Choroid plexus epithelial cell (primary cell): ENCODE data around the gene N4BP2.
"Not testable (repeated sequence)": the region's sequence is repeated elsewhere in the genome, so short reads cannot be mapped to it uniquely, and the experiment has no call there.

Experiments used
- DNase-seq: peaks from one replicate; pipeline ENCODE4 v3.0.0-alpha.2; 2010; ENCODE audit warnings: low read depth
- H3K4me3 ChIP-seq: 2 replicates; pipeline ENCODE4 v1.5.1; 2011; ENCODE audit warnings: low read depth, mild to moderate bottlenecking, control low read depth, low read length, moderate library complexity
- TF ChIP-seq, protein P1 (sequence below): conservative IDR thresholded peaks from 2 replicates; pipeline ENCODE4 v1.5.1; 2011; ENCODE audit warnings: low read depth, mild to moderate bottlenecking, control low read depth, inconsistent platforms, low read length, moderate library complexity

N4BP2 gene

DNA sequence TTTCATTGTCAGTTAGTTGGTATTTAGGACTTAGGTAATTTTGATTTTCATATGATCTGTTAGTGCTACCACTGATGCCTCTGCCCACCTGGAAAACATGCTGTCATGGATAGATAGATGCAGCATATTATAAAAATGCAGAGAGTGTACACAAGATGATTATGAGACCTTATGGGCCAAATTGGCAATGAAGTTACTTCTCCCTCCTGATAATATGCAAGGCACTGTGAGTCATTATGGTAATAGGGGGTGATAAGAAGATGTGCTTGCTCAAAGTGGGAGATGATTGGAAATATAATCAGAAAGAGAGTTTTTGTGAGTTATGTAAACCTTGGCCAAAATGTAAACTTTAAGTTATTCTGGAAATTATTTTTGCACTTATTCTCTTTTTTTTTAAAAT lies 83.5 kb downstream of the N4BP2 start:
- TF ChIP-seq, protein P1, sequence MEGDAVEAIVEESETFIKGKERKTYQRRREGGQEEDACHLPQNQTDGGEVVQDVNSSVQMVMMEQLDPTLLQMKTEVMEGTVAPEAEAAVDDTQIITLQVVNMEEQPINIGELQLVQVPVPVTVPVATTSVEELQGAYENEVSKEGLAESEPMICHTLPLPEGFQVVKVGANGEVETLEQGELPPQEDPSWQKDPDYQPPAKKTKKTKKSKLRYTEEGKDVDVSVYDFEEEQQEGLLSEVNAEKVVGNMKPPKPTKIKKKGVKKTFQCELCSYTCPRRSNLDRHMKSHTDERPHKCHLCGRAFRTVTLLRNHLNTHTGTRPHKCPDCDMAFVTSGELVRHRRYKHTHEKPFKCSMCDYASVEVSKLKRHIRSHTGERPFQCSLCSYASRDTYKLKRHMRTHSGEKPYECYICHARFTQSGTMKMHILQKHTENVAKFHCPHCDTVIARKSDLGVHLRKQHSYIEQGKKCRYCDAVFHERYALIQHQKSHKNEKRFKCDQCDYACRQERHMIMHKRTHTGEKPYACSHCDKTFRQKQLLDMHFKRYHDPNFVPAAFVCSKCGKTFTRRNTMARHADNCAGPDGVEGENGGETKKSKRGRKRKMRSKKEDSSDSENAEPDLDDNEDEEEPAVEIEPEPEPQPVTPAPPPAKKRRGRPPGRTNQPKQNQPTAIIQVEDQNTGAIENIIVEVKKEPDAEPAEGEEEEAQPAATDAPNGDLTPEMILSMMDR = no peak
- DNase-seq = no peak
- no peak overlapping the region for H3K4me3 ChIP-seq

DNA sequence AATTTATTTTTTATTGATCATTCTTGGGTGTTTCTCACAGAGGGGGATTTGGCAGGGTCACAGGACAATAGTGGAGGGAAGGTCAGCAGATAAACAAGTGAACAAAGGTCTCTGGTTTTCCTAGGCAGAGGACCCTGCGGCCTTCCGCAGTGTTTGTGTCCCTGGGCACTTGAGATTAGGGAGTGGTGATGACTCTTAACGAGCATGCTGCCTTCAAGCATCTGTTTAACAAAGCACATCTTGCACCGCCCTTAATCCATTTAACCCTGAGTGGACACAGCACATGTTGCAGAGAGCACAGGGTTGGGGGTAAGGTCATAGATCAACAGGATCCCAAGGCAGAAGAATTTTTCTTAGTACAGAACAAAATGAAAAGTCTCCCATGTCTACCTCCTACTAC lies 83.9 kb downstream of the N4BP2 start:
- not testable (repeated sequence) for H3K4me3 ChIP-seq, DNase-seq

DNA sequence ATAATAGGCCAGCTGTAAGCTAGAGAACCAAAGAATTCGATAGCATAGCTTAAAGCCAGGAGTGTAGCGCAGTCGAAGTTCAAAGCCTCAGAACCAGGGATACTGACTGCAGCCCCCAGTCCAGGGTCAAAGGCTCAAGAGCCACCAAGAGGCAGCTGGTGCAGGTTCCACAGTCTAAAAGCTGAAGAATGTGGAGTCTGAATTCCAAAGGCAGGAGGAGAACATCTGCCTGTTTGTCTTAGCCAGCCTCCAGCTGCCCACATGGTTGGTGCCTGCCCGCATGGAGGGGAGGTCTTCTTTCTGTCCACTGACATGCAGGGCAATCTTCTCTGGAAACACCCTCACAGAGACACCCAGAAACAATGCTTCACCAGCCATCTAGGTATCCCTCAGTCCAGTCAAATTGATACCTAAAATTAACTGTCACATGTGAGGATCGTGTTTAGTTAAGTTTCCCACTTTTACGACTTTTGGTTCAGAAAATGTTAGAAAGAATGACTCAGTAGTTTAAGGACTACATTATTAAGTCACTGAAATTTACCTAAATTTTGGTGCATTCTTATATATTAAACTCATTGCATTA lies 87.4 kb downstream of the N4BP2 start:
- TF ChIP-seq, protein P1 = no peak
- no peak overlapping the region for H3K4me3 ChIP-seq
- no peak for DNase-seq

DNA sequence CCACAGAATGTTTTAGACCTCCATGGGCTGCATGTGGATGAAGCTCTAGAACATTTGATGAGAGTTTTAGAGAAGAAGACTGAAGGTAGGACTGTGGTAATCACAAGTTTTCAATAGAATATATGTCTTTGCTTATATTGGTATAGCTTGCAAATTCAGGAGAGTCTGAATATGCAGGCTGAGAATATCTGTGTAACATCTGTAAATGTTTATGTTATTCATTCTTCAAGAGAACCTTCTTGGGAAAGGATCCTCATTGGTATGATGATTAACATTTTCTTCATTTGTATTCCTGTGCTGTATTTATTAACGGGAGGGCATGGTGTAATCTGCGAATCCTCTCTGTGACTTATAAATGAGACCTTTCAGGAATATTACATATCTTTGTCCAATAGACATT lies 88.1 kb downstream of the N4BP2 start:
- DNase-seq = no peak
- TF ChIP-seq, protein P1 = no peak
- H3K4me3 ChIP-seq = no peak overlapping the region

DNA sequence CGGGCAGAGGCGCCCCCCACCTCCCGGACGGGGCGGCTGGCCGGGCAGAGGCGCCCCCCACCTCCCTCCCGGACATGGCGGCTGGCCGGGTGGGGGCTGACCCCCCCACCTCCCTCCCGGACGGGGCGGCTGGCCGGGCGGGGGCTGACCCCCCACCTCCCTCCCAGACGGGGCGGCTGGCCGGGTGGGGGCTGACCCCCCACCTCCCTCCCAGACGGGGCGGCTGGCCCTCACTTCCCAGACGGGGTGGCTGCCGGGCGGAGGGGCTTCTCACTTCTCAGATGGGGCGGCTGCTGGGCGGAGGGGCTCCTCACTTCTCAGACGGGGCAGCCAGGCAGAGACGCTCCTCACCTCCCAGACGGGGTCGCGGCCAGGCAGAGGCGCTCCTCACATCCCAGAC lies 90.8 kb downstream of the N4BP2 start:
- not testable (repeated sequence) for DNase-seq, H3K4me3 ChIP-seq

DNA sequence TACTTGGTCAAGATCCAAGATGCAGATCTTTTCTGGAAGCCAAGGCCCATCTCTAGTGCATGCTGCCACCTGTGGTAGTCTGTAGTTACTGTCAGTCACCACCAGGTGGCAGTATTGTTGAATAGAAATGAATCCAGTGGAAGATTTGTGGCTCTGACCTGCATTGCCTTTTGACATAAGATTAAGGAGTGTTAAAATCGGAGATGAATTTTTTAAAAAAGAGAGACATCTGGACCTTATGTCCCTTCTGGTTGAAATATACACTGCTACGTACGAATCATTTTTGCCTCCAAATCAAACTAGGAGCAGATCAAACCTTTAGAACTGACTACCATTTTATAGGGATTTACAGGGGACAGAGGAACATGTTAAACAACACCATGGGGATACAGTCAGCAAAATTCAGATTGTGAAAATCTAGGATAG lies 93.3 kb downstream of the N4BP2 start:
- TF ChIP-seq, protein P1 = peak; percentile 82
- H3K4me3 ChIP-seq = no peak overlapping the region
- peak; percentile 85 for DNase-seq

- no peak overlapping the region for H3K4me3 ChIP-seq
- no peak for DNase-seq
- TF ChIP-seq, protein P1 = no peak
Observed at GRCh38 chr4:40150932-40151331, 94.3 kb downstream of the N4BP2 start.

- no peak for DNase-seq
- TF ChIP-seq, protein P1 = no peak
- H3K4me3 ChIP-seq = no peak overlapping the region
Observed at GRCh38 chr4:40152637-40153036, 96.0 kb downstream of the N4BP2 start.
